GM12892 (cell line): ENCODE data around the gene SLX1A.

ENCODE experiments used
- POLR2A ChIP-seq: IDR thresholded peaks from 2 replicates; pipeline ENCODE4 v1.6.1; 2011; ENCODE audit warnings: low read depth, low read length, control low read depth
- POLR2AphosphoS5 ChIP-seq: IDR thresholded peaks from 2 replicates; pipeline ENCODE4 v1.6.1; 2011; ENCODE audit warnings: low read depth, low read length, control low read depth
- TAF1 ChIP-seq: IDR thresholded peaks from 2 replicates; pipeline ENCODE4 v1.6.1; 2011; ENCODE audit warnings: low read depth, mild to moderate bottlenecking, control low read depth, low read length, borderline replicate concordance

GRCh38 chr16:30183233-30184095 lies 10.2 kb upstream of the SLX1A start, which contains the start of gene CORO1A:
- peak; percentile 85 for TF ChIP-seq POLR2A
- peak; percentile 74; the same call in 1 of the 2 replicates for TF ChIP-seq POLR2AphosphoS5
- peak; percentile 97 for TF ChIP-seq TAF1
